CD14-positive monocyte (primary cell): ENCODE measurements around the gene DPYSL3. TPM values are rescaled to one million over a fixed set of nuclear protein-coding genes. Genes with fewer than 3 reads are reported as not detected.

Experiments
- DNase-seq, 3 donors: peaks; one replicate each; pipeline ENCODE4 v3.0.0-alpha.2; 2011 to 2022
- H2AFZ ChIP-seq: 2 replicates; pipeline ENCODE4 v1.6.0; 2012; ENCODE audit warnings: mild to moderate bottlenecking, low read depth, low read length, inconsistent platforms; ENCODE audit not compliant: insufficient read depth, poor library complexity, severe bottlenecking
- H3K27ac ChIP-seq, 2 donors: 1 replicate in 1 of 2; 2 replicates in 1 of 2; pipeline ENCODE4 v1.5.1; 2012 to 2013; ENCODE audit warnings: low read length in 2 of 2, control low read depth in 1 of 2, inconsistent platforms in 1 of 2, low read depth in 1 of 2, mild to moderate bottlenecking in 1 of 2
- H3K27me3 ChIP-seq, 2 donors: one replicate each; pipeline versions ENCODE4 v1.6.0 to v1.6.1; 2011 to 2013; ENCODE audit warnings: low read length in 2 of 2; ENCODE audit not compliant: control insufficient read depth in 2 of 2, insufficient read depth in 2 of 2
- H3K36me3 ChIP-seq, 2 donors: replicated peaks in 1 of 2; 1 replicate in 1 of 2; 2 replicates in 1 of 2; pipeline versions ENCODE4 v1.5.1 to v1.6.1; 2012 to 2013; ENCODE audit warnings: low read length in 2 of 2, control low read depth in 1 of 2, inconsistent platforms in 1 of 2, mild to moderate bottlenecking in 1 of 2; ENCODE audit not compliant: insufficient read depth in 2 of 2, control insufficient read depth in 1 of 2
- H3K4me1 ChIP-seq, 2 donors: 1 replicate in 1 of 2; 2 replicates in 1 of 2; pipeline versions ENCODE4 v1.5.1 to v1.6.1; 2012 to 2013; ENCODE audit warnings: low read length in 2 of 2, control low read depth in 1 of 2, inconsistent platforms in 1 of 2, mild to moderate bottlenecking in 1 of 2, moderate library complexity in 1 of 2; ENCODE audit not compliant: insufficient read depth in 2 of 2, control insufficient read depth in 1 of 2
- H3K4me2 ChIP-seq: replicated peaks from 2 replicates; pipeline ENCODE3; 2012; ENCODE audit warnings: low read length, moderate library complexity, mild to moderate bottlenecking; ENCODE audit not compliant: poor library complexity, severe bottlenecking; ENCODE audit errors: extremely low read depth
- H3K4me3 ChIP-seq, 3 experiments: fragments of 200-600 bp in 1 of 3; sonication (generic) in 1 of 3; replicated peaks in 1 of 3; 1 replicate in 2 of 3; 2 replicates in 1 of 3; pipeline ENCODE4 v1.5.1; 2011 to 2013; ENCODE audit warnings: low read length in 3 of 3, mild to moderate bottlenecking in 3 of 3, control low read depth in 2 of 3, low read depth in 2 of 3, inconsistent platforms in 1 of 3, moderate library complexity in 1 of 3
- H3K79me2 ChIP-seq: 2 replicates; pipeline ENCODE4 v1.6.0; 2012; ENCODE audit warnings: mild to moderate bottlenecking, control low read depth, inconsistent platforms, low read length, moderate library complexity; ENCODE audit not compliant: insufficient read depth
- H3K9ac ChIP-seq: 2 replicates; pipeline ENCODE4 v1.6.0; 2017; ENCODE audit warnings: low read length, mild to moderate bottlenecking; ENCODE audit not compliant: insufficient read depth, poor library complexity, severe bottlenecking
- H3K9me3 ChIP-seq, 2 donors: replicated peaks in 1 of 2; 1 replicate in 1 of 2; 2 replicates in 1 of 2; pipeline versions ENCODE4 v1.5.1 to v1.6.1; 2012 to 2013; ENCODE audit warnings: low read length in 2 of 2, control low read depth in 1 of 2; ENCODE audit not compliant: control insufficient read depth in 1 of 2, insufficient read depth in 1 of 2
- H4K20me1 ChIP-seq: 2 replicates; pipeline ENCODE4 v1.6.0; 2012; ENCODE audit warnings: mild to moderate bottlenecking, low read length, control low read depth, moderate library complexity; ENCODE audit not compliant: insufficient read depth
- H3K27ac Mint-ChIP-seq, 7 donors: one replicate each; pipeline ENCODE4 v1.8.0; 2020; ENCODE audit warnings: mild to moderate bottlenecking in 7 of 7, mixed read lengths in 7 of 7, moderate library complexity in 6 of 7, inconsistent platforms in 2 of 7
- H3K27me3 Mint-ChIP-seq, 3 donors: one replicate each; pipeline ENCODE4 v1.8.0; 2021 to 2022; ENCODE audit warnings: low read depth in 3 of 3, mild to moderate bottlenecking in 3 of 3, mixed read lengths in 3 of 3, moderate library complexity in 3 of 3, inconsistent platforms in 1 of 3
- H3K36me3 Mint-ChIP-seq, 2 donors: one replicate each; pipeline ENCODE4 v1.8.0; 2020; ENCODE audit warnings: mixed read lengths in 2 of 2, inconsistent platforms in 1 of 2, mild to moderate bottlenecking in 1 of 2
- H3K4me1 Mint-ChIP-seq: one replicate; pipeline ENCODE4 v1.8.0; 2020; ENCODE audit warnings: mild to moderate bottlenecking, mixed read lengths
- H3K4me3 Mint-ChIP-seq, 2 donors: one replicate each; pipeline ENCODE4 v1.8.0; 2020; ENCODE audit warnings: mild to moderate bottlenecking in 2 of 2, mixed read lengths in 2 of 2, moderate library complexity in 1 of 2
- H3K9me3 Mint-ChIP-seq, 7 donors: one replicate each; pipeline ENCODE4 v1.8.0; 2020 to 2022; ENCODE audit warnings: mixed read lengths in 7 of 7, mild to moderate bottlenecking in 6 of 7, moderate library complexity in 6 of 7, inconsistent platforms in 2 of 7
- CTCF ChIP-seq: fragments of 200-600 bp; IDR thresholded peaks from one replicate; pipeline ENCODE4 v1.8.0; 2022; ENCODE audit warnings: antibody characterized with exemption, mild to moderate bottlenecking
- WGBS: methylation state at CpG from one replicate; pipeline ENCODE4 v1.1.5; 2013; ENCODE audit warnings: missing lambda C conversion rate; ENCODE audit not compliant: insufficient coverage; 5-methylcytosine and 5-hydroxymethylcytosine counted together
- intact Hi-C, 2 donors: fragments of 100-400 bp; cut with micrococcal nuclease; formaldehyde crosslinking; loops; one replicate each; pipeline versions ENCODE4 v1.15.0 to v1.15.1; 2023
- polyA plus RNA-seq, 3 donors: library from polyadenylated mRNA; depleted of rRNA in 1 of 3; unstranded in 2 of 3; stranded (reverse) in 1 of 3; fragments of 300-500 nt in 2 of 3; fragments of >200 nt in 1 of 3; fragmentation: Illumina TruSeq in 2 of 3; gene quantifications; 1 replicate in 2 of 3; 2 replicates in 1 of 3; pipeline ENCODE4 v1.2.3, GENCODE V29; 2012 to 2021

Gene DPYSL3
- polyA plus RNA-seq, 3 donors: 0.05 TPM; not detected in 2

DNA sequence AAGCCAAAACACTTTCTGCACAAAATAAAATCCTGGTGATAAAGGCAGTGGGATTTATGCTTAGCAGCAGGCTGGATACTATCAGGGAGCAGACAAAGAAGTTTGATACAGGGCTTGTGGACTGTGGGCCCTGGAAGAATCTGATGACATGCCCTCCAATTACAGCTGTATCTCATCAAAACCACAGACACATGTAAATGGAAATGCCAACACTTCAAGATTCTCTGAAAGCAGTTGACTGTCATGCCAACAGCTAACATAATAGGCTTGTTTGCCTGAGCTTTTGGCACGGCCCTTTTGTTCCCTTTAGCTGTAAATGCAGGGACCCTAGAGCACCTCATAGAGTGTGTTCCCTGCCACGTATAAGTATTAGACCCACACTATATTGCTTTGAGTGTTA, 160.6 kb downstream of the DPYSL3 start:
- intact Hi-C loops: no loop called here
- H3K4me1 ChIP-seq: no peaks in the 10 kb centered on the region
- H3K9me3 Mint-ChIP-seq: peaks cover 0 to 2% (median 0%) of the 10 kb centered on the region in 7 donors
- peaks cover 18% of the 10 kb centered on the region for H3K4me1 Mint-ChIP-seq
- H2AFZ ChIP-seq: no peak overlapping the region
- no peak overlapping the region for H3K9ac ChIP-seq
- H3K4me2 ChIP-seq: no peak overlapping the region
- H3K27me3 Mint-ChIP-seq: no peaks in the 10 kb centered on the region
- no peaks in the 10 kb centered on the region for H3K27me3 ChIP-seq
- no CpG with 5 or more reads among the region's 2 CpGs for WGBS
- H3K4me3 Mint-ChIP-seq: no peak overlapping the region
- H3K27ac Mint-ChIP-seq: no peak overlapping the region
- H3K9me3 ChIP-seq: no peaks in the 10 kb centered on the region
- no peaks in the 10 kb centered on the region for H4K20me1 ChIP-seq
- no peak overlapping the region for H3K4me3 ChIP-seq
- no peaks in the 10 kb centered on the region for H3K36me3 Mint-ChIP-seq
- H3K36me3 ChIP-seq: no peaks in the 10 kb centered on the region
- no peak overlapping the region for H3K27ac ChIP-seq
- TF ChIP-seq CTCF: no peak
- no peak for DNase-seq
- no peaks in the 10 kb centered on the region for H3K79me2 ChIP-seq

GRCh38 chr5:147348451-147348850, 161.4 kb downstream of the DPYSL3 start:
- Histone ChIP-seq H3K9ac (no peak overlapping the region), H3K4me1 (no peaks in the 10 kb centered on the region), H3K4me2 (no peak overlapping the region), H3K27ac (no peak overlapping the region), H3K27me3 (no peaks in the 10 kb centered on the region), H2AFZ (no peak overlapping the region), H3K9me3 (no peaks in the 10 kb centered on the region), H4K20me1 (no peaks in the 10 kb centered on the region), H3K36me3 (no peaks in the 10 kb centered on the region), H3K79me2 (no peaks in the 10 kb centered on the region), H3K4me3 (no peak overlapping the region)
- peaks cover 0 to 2% (median 0%) of the 10 kb centered on the region in 7 donors for H3K9me3 Mint-ChIP-seq
- no peaks in the 10 kb centered on the region for H3K36me3 Mint-ChIP-seq
- WGBS: 100% methylated on average over 2 of the region's 5 CpGs
- H3K4me1 Mint-ChIP-seq: peaks cover 20% of the 10 kb centered on the region
- intact Hi-C loops: no loop called here
- DNase-seq: no peak
- no peak overlapping the region for H3K27ac Mint-ChIP-seq
- no peaks in the 10 kb centered on the region for H3K27me3 Mint-ChIP-seq
- TF ChIP-seq CTCF: no peak
- H3K4me3 Mint-ChIP-seq: no peak overlapping the region
